NK-92 (cell line): ENCODE measurements around the gene GLG1.

ENCODE experiments used
- DNase-seq: peaks from one replicate; lab custom pipeline; 2025; ENCODE audit not compliant: unreplicated experiment; lab: John Stamatoyannopoulos, UW

The GLG1 gene

DNA sequence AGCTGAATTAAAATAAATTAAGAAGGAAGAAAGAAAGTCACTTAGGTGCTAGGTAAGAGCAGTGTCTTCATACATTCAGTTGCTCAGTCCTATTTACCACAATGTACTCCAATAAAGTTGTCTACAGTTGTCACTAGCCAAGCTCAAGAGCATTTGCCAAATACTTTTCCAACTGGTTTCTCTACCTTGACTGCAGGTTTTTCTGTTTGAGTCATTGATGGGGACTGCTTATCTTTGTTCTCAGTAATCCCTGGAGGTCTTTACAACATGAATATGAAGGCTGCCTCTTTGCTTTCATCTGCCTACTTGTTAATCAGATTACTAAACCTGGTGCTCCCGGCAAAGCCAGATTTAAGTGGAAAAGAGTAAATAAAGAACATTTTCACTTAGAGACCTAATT, 121.0 kb downstream of the GLG1 start:
- no peak for DNase-seq

DNA sequence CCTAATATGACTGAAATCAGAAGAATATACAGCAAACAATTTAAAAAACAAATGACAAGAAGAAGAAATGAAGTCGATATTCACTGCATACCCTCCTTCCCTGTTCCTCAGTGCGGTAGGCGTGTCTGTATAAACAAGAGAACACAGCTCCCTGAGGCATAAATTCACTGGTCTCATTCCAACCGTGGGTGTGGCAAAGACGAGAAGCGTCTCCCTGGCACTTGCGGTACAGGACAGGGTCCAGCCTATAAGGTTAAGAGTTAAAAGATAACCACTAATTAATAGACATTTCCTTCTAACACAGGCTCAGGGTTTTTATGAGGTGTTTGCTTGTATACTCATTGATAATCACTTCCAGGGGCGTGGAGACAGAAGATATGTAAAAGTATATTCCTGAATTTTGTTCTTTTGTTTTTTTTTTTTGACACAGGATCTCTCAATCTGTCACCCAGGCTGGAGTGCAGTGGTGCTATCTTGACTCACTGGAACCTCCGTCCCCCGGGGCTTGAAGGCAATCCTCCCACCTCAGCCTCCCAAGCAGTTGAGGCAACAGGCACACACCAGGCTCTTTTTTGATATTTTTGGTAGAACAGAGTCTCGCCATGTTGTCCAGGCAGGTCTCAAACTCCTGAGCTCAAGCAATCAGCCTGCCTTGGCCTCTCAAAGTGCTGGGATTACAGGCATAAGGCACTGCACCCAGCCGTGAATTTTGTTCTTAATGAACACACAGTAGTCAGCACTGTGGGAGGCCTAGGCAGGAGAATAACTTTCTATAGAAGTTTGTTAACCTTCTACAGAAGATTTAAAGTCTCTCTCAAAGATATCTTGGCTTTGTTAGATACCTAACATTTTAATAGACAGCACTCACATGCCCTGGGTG, 126.5 kb downstream of the GLG1 start:
- DNase-seq: no peak

DNA sequence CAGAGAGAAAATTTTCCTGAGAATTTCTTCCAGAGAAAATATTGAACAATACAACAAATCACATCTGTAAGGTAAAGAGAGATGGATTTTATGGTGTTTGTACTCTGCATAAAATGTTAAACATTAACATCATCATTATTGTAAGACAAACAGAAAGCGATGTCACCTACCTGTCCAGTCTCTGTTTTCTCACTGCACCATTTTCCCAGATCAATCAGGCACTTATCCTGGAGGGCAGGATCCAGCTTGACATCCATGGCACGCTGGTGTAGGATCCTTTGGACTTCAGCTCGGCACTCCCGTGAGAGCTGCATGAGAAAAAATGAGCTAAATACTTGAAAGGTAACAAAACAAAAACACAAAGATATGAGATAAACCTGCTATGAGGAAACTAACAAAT, 129.7 kb downstream of the GLG1 start:
- no peak for DNase-seq

DNA sequence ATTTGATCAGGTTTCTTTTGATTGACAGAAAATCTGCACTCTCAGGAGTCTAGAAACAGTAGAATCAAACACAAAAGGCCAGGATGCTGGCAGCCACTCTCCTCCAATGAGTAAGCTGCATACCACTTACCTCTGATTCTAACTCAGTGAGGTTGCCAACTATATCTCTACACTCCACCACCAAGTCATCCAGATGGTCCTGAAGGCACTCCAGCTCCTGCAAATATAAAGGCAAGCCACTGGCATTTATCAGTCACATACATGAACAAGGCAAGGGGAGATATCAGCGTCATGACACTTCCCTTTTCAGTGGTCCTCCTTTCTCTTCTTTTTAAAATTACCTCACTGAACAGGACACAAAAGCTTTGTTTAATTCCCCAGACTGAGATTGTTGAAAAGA, 132.5 kb downstream of the GLG1 start:
- DNase-seq: no peak

DNA sequence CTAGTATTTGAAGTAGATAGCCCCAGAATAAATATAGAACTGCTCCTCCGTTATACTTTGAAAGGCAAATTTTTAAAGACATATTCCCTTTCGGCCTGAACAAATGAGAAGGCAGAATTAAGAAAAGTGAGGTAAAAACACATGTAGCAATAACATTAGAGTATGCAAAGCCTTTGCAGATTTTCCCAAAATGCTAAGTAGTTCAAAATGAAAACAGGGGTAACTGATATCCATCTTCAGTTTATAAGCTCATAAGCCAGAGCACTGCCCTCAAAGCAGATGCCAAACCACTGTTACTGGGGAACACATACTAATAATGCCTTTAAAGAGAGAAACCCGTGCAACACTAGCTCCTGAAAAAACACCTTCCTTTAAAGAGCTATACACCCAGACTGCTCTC, 134.4 kb downstream of the GLG1 start:
- no peak for DNase-seq

DNA sequence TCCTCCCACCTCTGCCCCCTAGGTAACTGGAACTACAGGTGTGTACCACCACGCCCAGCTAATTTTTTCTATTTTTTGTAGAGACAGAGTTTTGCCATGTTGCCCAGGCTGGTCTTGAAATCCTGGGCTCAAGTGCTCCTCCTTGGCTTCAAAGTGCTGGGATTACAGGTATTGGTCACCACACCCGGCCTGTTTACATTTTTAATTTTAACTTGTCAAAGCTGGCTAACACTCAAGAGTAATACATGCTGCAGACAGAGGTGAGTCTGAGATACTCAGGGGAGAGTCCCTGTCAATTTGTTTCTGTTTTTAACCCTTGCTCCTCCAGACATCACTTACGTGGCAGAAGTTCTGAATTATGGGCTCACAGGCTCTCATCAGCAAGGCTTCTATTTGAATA, 134.9 kb downstream of the GLG1 start:
- DNase-seq: no peak

DNA sequence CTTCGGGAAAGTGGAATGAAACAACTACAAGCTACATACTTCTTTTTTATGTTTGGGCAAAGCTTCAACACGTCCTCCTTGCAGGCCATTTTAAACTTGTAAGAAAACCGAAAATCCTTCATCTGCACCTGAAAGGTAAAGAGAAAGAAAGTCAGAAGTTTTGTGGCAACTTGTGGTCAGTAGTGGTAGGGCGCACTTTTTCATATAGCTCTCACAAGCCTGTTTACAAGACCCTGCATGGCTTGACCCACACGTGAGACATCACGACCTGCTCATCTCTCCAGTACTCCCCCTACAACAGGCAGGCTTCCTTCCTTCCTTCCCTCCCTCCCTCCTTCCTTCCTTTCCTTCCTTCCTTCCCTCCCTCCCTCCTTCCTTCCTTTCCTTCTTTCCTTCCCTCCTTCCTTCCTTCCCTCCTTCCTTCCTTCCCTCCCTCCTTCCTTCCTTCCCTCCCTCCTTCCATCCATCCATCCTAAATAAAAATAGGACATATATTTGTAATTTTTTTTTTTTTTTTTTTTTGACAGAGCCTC, 136.9 kb downstream of the GLG1 start:
- DNase-seq: no peak

DNA sequence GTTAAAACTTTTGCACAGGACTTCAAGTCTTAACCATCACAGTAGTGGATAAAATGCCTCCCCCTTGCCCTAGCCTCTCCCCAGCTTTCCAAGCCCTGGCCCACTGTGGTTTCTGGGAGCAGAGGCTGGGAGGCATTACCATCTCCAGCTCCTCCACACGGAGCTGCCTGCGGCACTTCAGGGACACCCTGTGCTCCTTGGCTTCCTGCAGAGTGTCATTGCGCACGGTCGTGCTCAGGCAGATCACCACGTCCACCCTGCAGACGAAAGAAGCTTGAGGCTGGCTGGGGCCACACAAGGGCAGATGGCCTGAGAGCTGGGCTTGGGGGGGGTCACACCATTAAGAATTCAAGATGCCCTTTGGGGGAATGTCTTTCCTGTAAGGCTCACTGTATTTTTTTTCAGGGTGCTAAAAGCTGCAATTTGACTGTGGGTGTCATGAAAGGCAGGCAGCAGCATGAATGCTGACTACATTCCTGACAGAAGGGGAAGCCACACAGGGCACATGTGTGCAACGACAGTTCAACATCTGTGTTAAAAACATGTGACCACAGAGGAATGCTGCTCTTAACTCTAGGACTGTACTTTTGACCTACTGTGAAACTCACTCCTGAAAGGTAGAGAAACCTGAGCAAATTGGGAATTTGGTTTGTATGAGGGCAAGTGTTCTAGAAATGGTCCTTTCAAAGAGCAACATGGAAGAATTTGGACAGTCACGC, 137.9 kb downstream of the GLG1 start:
- DNase-seq: no peak

DNA sequence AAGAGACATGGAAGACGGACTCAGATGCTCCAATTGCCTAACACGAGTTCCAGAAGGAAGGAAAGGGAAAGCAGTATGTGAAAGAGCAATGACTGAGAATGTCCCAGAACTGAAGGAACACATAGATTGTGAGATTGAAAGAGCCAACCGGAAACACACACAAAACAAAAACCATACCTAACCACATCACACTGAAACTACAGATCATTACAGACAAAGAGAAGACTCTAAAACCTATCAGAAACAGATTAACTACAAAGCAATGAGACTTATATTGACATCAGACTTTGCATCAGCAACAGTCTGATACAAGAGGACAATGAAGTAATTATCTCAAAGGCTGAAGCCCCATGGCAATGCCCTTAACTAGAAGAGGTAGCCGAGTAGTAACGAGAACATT, 140.0 kb downstream of the GLG1 start:
- no peak for DNase-seq

- DNase-seq: no peak
These were observed 140.8 kb downstream of the GLG1 start for GRCh38 chr16:74465851-74466685.

DNA sequence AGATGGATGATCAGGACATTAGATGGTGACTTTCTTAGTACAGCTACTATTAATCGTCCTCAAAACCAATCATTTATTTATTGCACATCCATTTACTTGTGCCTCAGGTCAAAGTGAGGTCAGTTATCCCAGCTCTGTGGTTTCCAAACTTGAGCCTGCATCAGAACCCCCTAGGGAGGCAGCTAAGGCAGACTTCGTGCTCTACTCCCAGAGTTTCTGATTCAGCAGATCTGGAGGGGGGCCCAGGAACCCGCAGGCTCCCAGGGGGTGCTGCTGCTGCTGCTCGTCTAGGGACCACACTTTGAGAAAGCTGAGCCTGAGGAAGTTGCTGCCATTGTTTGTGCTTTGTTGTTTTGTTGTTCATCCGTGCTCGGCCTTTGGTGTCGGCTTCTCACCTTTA, 141.6 kb downstream of the GLG1 start:
- DNase-seq: no peak

- no peak for DNase-seq
These were observed 143.0 kb downstream of the GLG1 start for GRCh38 chr16:74463888-74464287.

DNA sequence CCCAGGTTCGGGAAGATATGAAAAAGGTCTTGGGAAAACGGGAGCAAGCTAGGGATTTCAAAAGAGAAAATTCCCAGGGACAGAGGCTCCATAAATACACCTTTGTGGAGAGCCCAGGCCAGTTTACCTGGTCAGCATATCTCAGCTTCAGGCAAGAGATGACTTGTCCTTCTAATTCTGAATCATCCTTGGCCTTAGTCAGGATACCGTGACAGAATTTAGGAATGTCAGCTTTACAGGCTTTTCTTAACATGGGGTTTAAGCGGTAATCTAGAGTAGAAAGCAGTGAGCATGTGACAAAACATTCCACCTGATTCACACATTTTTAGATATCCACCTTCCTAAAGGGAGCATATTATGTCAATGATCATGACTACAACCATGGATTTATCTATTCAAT, 144.6 kb downstream of the GLG1 start:
- no peak for DNase-seq

GRCh38 chr16:74461826-74462225, 145.1 kb downstream of the GLG1 start:
- DNase-seq: no peak

- no peak for DNase-seq
These were observed 146.4 kb downstream of the GLG1 start for GRCh38 chr16:74460542-74460941.

GRCh38 chr16:74456290-74456625, 150.7 kb downstream of the GLG1 start:
- DNase-seq: no peak

DNA sequence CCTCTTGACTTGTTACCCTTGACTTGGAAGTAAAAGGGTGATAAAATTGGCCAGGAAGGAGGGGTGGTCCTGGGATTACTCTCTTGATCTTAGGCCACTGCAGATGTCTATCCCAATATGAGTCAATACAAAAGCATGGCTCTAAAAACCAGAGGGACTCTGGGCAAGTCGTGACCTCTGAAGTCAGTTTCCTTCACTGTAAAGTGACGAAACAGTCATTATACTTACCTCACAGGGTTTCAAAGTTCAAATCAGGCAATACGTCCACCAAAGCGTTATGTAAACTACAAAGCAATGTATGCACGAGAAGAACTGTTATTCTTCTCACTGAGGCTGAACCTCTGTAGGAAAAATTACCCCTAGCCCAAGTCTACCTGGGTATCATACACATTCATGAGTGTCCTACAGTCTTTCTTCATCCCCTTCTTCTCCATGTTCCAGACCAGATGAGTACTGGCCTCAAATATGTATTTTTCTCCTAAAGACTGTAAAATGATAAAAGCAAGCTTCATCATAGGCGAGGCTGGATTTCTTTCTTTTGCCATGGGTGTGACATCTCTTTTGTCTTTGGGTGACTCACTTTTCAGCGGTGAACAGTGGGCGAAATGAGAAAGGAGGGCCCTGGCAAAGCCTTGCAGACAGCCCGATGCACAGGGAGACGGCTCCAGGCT, 151.2 kb downstream of the GLG1 start:
- no peak for DNase-seq

DNA sequence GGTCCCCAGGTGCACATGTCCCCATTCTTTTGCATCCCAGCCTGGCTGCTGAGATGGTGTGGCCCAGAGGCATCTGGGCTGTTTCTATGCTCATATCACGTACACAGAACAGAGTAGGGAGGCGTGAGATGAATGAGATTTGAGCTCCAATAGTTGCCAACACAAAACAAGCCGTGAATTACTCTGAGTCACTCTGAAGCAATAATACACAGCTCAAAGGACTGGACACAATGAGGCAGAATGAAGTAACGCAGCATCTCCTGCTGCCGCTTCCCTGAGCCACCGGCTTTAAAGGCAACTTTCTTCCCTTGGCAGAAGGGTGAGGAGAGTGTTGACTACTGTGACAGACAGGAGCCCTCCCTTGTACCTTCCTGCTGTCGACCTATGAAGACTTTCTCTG, 151.7 kb downstream of the GLG1 start:
- DNase-seq: no peak

DNA sequence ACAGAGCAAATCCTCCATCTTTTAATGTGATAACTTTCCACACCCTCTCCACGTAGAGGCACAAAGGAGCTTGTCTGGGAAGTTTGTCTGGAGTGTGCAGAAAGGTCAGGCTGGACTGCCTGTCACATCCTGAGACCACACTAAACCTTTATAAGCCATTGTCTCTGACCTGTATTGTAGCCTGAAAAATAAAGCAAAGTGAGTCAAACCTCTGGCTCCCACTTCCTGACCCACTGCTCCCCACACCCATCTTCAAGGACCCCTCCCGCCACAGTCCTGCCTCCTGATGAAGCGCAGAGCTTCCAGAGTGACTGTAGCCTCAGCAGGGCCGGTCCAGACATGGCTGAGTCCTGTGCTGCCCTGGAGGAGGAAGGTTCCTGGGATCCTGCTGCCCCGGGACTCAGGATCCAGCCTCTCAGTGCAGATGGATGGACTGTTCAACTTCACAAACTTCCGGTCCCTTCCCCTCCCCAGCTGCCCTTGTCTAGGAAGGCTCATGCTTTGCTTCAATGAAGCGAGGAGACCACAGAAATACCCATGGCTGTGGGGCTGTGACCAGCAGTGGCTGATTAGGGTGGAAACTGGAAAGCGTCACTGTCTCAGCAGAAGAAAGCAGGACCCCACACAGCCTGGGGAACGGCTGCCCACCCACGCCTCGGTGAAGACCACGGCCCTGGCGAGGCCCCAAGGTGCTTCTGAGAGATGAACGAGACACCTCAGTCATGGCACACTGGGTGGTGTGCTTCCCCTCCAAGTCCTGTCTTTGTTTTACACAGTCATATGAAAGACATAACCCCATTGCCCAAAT, 154.8 kb downstream of the GLG1 start:
- DNase-seq: no peak
